ENCODE data around the gene KRT33B. TPM values are rescaled to one million over a fixed set of nuclear protein-coding genes. Genes with fewer than 3 reads are reported as not detected.
"Not testable (repeated sequence)": the region's sequence is repeated elsewhere in the genome, so short reads cannot be mapped to it uniquely, and the experiment has no call there.

KRT33B gene
- total RNA-seq, 1 experiment from 2014 or later = not detected

GRCh38 chr17:41382394-41382793 is 12.8 kb upstream of the KRT33B start:
- intact Hi-C loops (cut with micrococcal nuclease) = no loop called here
- Mint-ChIP-seq H3K36me3 (ENCODE audit: insufficient read depth, unreplicated experiment) (no peaks in the 10 kb centered on the region), H3K27me3 (ENCODE audit: insufficient read depth, unreplicated experiment) (peaks cover 11% of the 10 kb centered on the region), H3K9me3 (ENCODE audit: unreplicated experiment) (peaks cover 8% of the 10 kb centered on the region), H3K27ac (ENCODE audit: low read depth, unreplicated experiment) (no peak overlapping the region), H3K4me1 (ENCODE audit: insufficient read depth, unreplicated experiment) (peaks cover 10% of the 10 kb centered on the region), H3K4me3 (ENCODE audit: unreplicated experiment) (no peak overlapping the region)
- no TSS peak for BruUV-seq (replicated peaks)
- CTCF ChIA-PET = no interaction called here
- POLR2A ChIA-PET = interaction anchor here (1.2 kb wide), 1 partner anchor 8 kb away, joined by 3 read pairs; no protein-coding TSS in a partner anchor
- DNase-seq (ENCODE audit: unreplicated experiment) = peak; percentile 34
- no peak for TF ChIP-seq CTCF (IDR thresholded peaks at IDR 0.05; ENCODE audit: unreplicated experiment)

- H3K4me1 Mint-ChIP-seq (ENCODE audit: insufficient read depth, unreplicated experiment); H3K27ac Mint-ChIP-seq (ENCODE audit: low read depth, unreplicated experiment); DNase-seq (ENCODE audit: unreplicated experiment); H3K9me3 Mint-ChIP-seq (ENCODE audit: unreplicated experiment); H3K4me3 Mint-ChIP-seq (ENCODE audit: unreplicated experiment); BruUV-seq (replicated peaks); intact Hi-C loops (cut with micrococcal nuclease); H3K36me3 Mint-ChIP-seq (ENCODE audit: insufficient read depth, unreplicated experiment): not testable (repeated sequence)
- POLR2A ChIA-PET = interaction anchor here (1.2 kb wide), 1 partner anchor 8 kb away, joined by 3 read pairs; no protein-coding TSS in a partner anchor
- peaks cover 11% of the 10 kb centered on the region for H3K27me3 Mint-ChIP-seq (ENCODE audit: insufficient read depth, unreplicated experiment)
- CTCF ChIA-PET = interaction anchor here (0.6 kb wide), 1 partner anchor 312 kb away, joined by 3 read pairs; no protein-coding TSS in a partner anchor
Measured at GRCh38 chr17:41381943-41382342, 12.3 kb upstream of the KRT33B start, which contains the start of gene KRT34. TSS of gene KRT34 (minus strand) at chr17:41382306. CDS start at chr17:41382246, 60 bp downstream.

DNA sequence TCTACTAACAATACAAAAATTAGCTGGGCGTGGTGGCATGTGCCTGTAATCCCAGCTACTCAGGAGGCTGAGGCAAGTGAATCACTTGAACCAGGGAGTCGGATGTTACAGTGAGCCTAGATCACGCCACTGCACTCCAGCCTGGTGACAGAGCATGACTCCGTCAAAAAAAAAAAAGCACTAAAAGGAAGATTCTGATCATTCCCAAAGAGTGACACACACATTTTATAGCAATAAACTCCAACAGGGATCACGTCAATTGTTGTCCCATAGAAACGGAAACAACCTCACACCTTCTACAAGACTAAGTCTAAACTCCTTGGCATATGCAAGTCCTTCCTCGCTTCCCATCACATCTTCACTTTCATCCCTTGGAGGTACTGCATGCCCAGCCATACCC is 10.5 kb upstream of the KRT33B start:
- intact Hi-C loops (cut with micrococcal nuclease); CTCF ChIA-PET: not testable (repeated sequence)
- POLR2A ChIA-PET = interaction anchor here (0.8 kb wide), 1 partner anchor 104 kb away, joined by 3 read pairs; the partner anchor contains the start of gene KRTAP9-7

DNA sequence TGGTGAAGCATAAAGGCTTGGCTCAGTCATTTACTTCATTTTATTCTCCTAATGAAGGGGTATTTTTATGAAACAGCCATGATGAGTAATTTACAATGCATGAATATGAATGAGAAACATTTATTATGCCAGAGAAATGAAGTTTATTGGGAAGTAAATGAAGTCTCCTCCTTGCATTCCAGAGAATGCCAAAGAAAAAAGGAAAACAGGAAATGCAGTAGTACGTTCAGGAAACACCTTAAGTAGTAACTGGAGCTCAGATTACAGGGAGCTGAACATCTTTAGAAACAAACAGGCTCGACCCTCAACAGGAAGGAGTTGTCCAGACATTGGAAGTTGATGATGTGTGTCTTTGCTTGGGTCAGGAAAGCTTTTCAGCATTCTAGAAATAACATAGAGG is 7.9 kb upstream of the KRT33B start:
- H3K9me3 Mint-ChIP-seq (ENCODE audit: unreplicated experiment) = peaks cover 15% of the 10 kb centered on the region
- H3K27ac Mint-ChIP-seq (ENCODE audit: low read depth, unreplicated experiment) = no peak overlapping the region
- POLR2A ChIA-PET = no interaction called here
- peaks cover 16% of the 10 kb centered on the region for H3K27me3 Mint-ChIP-seq (ENCODE audit: insufficient read depth, unreplicated experiment)
- H3K4me1 Mint-ChIP-seq (ENCODE audit: insufficient read depth, unreplicated experiment) = peaks cover 10% of the 10 kb centered on the region
- intact Hi-C loops (cut with micrococcal nuclease) = no loop called here
- no peaks in the 10 kb centered on the region for H3K36me3 Mint-ChIP-seq (ENCODE audit: insufficient read depth, unreplicated experiment)
- no TSS peak for BruUV-seq (replicated peaks)
- CTCF ChIA-PET = interaction anchor here (0.6 kb wide), 1 partner anchor 279 kb away, joined by 3 read pairs; no protein-coding TSS in a partner anchor
- no peak for DNase-seq (ENCODE audit: unreplicated experiment)
- TF ChIP-seq CTCF (IDR thresholded peaks at IDR 0.05; ENCODE audit: unreplicated experiment) = no peak
- no peak overlapping the region for H3K4me3 Mint-ChIP-seq (ENCODE audit: unreplicated experiment)

More for the DNA sequence above, 10.5 kb upstream of the KRT33B start:
- H3K27ac Mint-ChIP-seq (ENCODE audit: low read depth, unreplicated experiment); H3K4me1 Mint-ChIP-seq (ENCODE audit: insufficient read depth, unreplicated experiment); H3K4me3 Mint-ChIP-seq (ENCODE audit: unreplicated experiment); H3K36me3 Mint-ChIP-seq (ENCODE audit: insufficient read depth, unreplicated experiment); BruUV-seq (replicated peaks); H3K9me3 Mint-ChIP-seq (ENCODE audit: unreplicated experiment): not testable (repeated sequence)
- peaks cover 11% of the 10 kb centered on the region for H3K27me3 Mint-ChIP-seq (ENCODE audit: insufficient read depth, unreplicated experiment)
- peak; percentile 43 for DNase-seq (ENCODE audit: unreplicated experiment)

- intact Hi-C loops (cut with micrococcal nuclease) = no loop called here
- H3K36me3 Mint-ChIP-seq (ENCODE audit: insufficient read depth, unreplicated experiment) = no peaks in the 10 kb centered on the region
- BruUV-seq (replicated peaks) = no TSS peak
- no peaks in the 10 kb centered on the region for H3K4me1 Mint-ChIP-seq (ENCODE audit: insufficient read depth, unreplicated experiment)
- H3K9me3 Mint-ChIP-seq (ENCODE audit: unreplicated experiment) = peaks cover under 1% of the 10 kb centered on the region
- H3K27me3 Mint-ChIP-seq (ENCODE audit: insufficient read depth, unreplicated experiment) = peaks cover 31% of the 10 kb centered on the region
- TF ChIP-seq CTCF (IDR thresholded peaks at IDR 0.05; ENCODE audit: unreplicated experiment) = no peak
- DNase-seq (ENCODE audit: unreplicated experiment) = no peak
- POLR2A ChIA-PET = no interaction called here
- no peak overlapping the region for H3K27ac Mint-ChIP-seq (ENCODE audit: low read depth, unreplicated experiment)
- H3K4me3 Mint-ChIP-seq (ENCODE audit: unreplicated experiment) = no peak overlapping the region
- CTCF ChIA-PET = interaction anchor here (0.5 kb wide), 1 partner anchor 160 kb away, joined by 3 read pairs; no protein-coding TSS in a partner anchor
Measured at GRCh38 chr17:41369023-41369422, 590 bp downstream of the KRT33B start.

Measured in MCF 10A (cell line).